Neural cell (in vitro differentiated cells): ENCODE results near the gene UNC5A.

Experiments used
- POLR2AphosphoS5 ChIP-seq: IDR thresholded peaks from 2 replicates; pipeline ENCODE4 v1.6.1; 2012
- TAF1 ChIP-seq: IDR thresholded peaks from 2 replicates; pipeline ENCODE4 v1.6.1; 2012; ENCODE audit warnings: low read depth
- TF ChIP-seq, protein P1 (sequence below): fragments of 450-650 bp; IDR thresholded peaks from 2 replicates; pipeline ENCODE4 v1.5.1; 2014; ENCODE audit warnings: antibody characterized with exemption, mild to moderate bottlenecking, moderate library complexity; ENCODE audit not compliant: poor library complexity, severe bottlenecking
- TF ChIP-seq, protein P2 (sequence below): IDR thresholded peaks from 2 replicates; pipeline ENCODE4 v1.6.1; 2012; ENCODE audit warnings: borderline replicate concordance

DNA sequence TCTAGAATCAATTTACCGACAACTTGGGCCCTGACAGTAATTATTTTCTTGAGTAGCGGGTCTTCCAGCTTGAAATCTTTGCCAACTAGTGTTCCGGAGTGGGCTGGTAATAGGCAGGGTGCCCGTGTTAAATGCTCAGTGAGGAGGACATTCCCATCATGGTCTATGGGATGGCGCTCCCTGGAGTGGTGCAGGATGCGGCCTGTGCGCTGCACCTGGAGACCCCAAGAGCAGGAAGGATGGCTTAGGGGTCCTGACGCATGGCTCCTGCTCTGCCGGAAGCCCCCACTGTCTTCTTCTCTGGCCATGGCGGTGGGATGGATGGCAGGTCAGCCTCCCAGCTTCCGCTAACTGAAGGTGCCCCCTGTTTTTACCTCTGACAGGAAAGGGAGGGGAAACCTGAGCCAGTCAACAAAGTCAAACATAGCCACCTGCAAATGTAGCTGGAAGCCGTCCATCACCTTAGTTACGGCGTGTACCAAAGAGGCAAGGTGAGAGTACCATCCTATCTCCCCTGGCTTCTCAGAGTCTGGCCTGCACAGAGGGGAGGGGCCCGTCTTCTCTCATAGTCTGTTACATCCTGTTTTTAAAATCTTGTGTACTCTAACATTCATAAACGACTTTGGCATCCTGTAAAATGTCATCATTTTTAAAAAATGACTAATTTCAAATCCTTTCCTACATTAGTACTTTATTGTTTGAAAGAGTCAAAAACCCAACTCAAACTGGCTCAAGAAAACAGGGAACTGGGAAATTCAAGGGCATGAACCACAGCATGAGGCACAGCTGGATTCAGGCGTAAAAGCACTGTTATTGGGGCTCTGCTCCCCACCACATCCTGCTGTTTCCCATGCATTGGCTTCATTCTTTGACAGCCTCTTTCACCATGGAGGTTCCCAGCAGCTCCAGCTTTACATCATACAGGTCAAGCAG lies 28.5 kb upstream of the UNC5A start:
- TF ChIP-seq TAF1 (no peak), POLR2AphosphoS5 (no peak)
- TF ChIP-seq, protein P1, sequence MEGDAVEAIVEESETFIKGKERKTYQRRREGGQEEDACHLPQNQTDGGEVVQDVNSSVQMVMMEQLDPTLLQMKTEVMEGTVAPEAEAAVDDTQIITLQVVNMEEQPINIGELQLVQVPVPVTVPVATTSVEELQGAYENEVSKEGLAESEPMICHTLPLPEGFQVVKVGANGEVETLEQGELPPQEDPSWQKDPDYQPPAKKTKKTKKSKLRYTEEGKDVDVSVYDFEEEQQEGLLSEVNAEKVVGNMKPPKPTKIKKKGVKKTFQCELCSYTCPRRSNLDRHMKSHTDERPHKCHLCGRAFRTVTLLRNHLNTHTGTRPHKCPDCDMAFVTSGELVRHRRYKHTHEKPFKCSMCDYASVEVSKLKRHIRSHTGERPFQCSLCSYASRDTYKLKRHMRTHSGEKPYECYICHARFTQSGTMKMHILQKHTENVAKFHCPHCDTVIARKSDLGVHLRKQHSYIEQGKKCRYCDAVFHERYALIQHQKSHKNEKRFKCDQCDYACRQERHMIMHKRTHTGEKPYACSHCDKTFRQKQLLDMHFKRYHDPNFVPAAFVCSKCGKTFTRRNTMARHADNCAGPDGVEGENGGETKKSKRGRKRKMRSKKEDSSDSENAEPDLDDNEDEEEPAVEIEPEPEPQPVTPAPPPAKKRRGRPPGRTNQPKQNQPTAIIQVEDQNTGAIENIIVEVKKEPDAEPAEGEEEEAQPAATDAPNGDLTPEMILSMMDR, result no peak
- TF ChIP-seq, protein P2, sequence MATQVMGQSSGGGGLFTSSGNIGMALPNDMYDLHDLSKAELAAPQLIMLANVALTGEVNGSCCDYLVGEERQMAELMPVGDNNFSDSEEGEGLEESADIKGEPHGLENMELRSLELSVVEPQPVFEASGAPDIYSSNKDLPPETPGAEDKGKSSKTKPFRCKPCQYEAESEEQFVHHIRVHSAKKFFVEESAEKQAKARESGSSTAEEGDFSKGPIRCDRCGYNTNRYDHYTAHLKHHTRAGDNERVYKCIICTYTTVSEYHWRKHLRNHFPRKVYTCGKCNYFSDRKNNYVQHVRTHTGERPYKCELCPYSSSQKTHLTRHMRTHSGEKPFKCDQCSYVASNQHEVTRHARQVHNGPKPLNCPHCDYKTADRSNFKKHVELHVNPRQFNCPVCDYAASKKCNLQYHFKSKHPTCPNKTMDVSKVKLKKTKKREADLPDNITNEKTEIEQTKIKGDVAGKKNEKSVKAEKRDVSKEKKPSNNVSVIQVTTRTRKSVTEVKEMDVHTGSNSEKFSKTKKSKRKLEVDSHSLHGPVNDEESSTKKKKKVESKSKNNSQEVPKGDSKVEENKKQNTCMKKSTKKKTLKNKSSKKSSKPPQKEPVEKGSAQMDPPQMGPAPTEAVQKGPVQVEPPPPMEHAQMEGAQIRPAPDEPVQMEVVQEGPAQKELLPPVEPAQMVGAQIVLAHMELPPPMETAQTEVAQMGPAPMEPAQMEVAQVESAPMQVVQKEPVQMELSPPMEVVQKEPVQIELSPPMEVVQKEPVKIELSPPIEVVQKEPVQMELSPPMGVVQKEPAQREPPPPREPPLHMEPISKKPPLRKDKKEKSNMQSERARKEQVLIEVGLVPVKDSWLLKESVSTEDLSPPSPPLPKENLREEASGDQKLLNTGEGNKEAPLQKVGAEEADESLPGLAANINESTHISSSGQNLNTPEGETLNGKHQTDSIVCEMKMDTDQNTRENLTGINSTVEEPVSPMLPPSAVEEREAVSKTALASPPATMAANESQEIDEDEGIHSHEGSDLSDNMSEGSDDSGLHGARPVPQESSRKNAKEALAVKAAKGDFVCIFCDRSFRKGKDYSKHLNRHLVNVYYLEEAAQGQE, result no peak
